Lower leg skin (tissue), 3 donors: ENCODE results near the gene XIRP2.

Source experiments
- POLR2A ChIP-seq, 2 donors: fragments of 450-650 bp; IDR thresholded peaks; one replicate each; pipeline ENCODE4 v1.6.1; 2016 to 2017; ENCODE audit warnings: antibody characterized with exemption in 2 of 2, mild to moderate bottlenecking in 1 of 2, moderate library complexity in 1 of 2
- TF ChIP-seq, protein P1 (sequence below), 3 donors: fragments of 450-650 bp; IDR thresholded peaks; one replicate each; pipeline ENCODE4 v1.5.1; 2016; ENCODE audit warnings: antibody characterized with exemption in 3 of 3, mild to moderate bottlenecking in 3 of 3, moderate library complexity in 2 of 3

DNA sequence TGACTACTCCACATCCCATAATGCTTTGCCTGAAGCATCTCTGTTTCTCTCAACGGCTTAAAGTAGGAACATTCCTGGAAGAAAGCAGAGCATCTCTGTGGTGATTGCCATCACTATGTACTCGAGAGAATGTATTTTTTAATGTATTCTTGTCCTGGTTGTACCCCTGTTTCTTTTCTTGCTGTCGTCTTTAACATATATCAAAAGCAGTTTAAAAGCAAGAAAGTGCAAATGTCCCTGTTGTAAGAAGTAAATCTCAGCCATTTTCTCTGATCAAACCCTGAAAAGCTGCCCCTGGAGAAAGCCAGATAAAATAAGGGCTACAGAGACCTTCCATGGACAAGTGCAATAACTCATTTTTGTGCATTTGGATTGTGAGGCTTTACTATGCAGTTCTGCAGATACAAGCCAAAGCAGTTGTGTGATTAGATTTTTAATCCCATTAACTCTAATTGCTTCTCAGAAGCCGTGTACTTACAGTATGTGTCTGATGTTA lies 70.8 kb downstream of the XIRP2 start:
- TF ChIP-seq, protein P1, sequence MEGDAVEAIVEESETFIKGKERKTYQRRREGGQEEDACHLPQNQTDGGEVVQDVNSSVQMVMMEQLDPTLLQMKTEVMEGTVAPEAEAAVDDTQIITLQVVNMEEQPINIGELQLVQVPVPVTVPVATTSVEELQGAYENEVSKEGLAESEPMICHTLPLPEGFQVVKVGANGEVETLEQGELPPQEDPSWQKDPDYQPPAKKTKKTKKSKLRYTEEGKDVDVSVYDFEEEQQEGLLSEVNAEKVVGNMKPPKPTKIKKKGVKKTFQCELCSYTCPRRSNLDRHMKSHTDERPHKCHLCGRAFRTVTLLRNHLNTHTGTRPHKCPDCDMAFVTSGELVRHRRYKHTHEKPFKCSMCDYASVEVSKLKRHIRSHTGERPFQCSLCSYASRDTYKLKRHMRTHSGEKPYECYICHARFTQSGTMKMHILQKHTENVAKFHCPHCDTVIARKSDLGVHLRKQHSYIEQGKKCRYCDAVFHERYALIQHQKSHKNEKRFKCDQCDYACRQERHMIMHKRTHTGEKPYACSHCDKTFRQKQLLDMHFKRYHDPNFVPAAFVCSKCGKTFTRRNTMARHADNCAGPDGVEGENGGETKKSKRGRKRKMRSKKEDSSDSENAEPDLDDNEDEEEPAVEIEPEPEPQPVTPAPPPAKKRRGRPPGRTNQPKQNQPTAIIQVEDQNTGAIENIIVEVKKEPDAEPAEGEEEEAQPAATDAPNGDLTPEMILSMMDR (IDR thresholded peaks at IDR 0.05) = no peak
- no peak for TF ChIP-seq POLR2A (IDR thresholded peaks at IDR 0.05)
